Measurements from ENCODE around the gene PHC2.

The PHC2 gene

GRCh38 chr1:33350611-33351280, 80.1 kb downstream of the PHC2 start:
- DNase-seq (ENCODE audit: low read depth in 2 of 2) = no peak

GRCh38 chr1:33349778-33350610, 80.9 kb downstream of the PHC2 start:
- DNase-seq (ENCODE audit: low read depth in 2 of 2) = peak; percentile 56 to 66

GRCh38 chr1:33349081-33349759, 81.7 kb downstream of the PHC2 start:
- peak; percentile 8 to 32 for DNase-seq (ENCODE audit: low read depth in 2 of 2)

GRCh38 chr1:33348676-33349080, 82.2 kb downstream of the PHC2 start:
- DNase-seq (ENCODE audit: low read depth in 2 of 2) = peak; percentile 5 to 32

- DNase-seq (ENCODE audit: low read depth in 2 of 2) = no peak
Measured at GRCh38 chr1:33348194-33348593, 82.7 kb downstream of the PHC2 start.

GRCh38 chr1:33347650-33347992, 83.3 kb downstream of the PHC2 start:
- no peak for DNase-seq (ENCODE audit: low read depth in 2 of 2)

- DNase-seq (ENCODE audit: low read depth in 2 of 2) = no peak
Measured at GRCh38 chr1:33346927-33347649, 83.8 kb downstream of the PHC2 start.

- DNase-seq (ENCODE audit: low read depth in 2 of 2) = no peak
Measured at GRCh38 chr1:33346533-33346926, 84.4 kb downstream of the PHC2 start.

- DNase-seq (ENCODE audit: low read depth in 2 of 2) = no peak
Measured at GRCh38 chr1:33344896-33345560, 85.9 kb downstream of the PHC2 start.

- no peak for DNase-seq (ENCODE audit: low read depth in 2 of 2)
Measured at GRCh38 chr1:33343539-33343938, 87.4 kb downstream of the PHC2 start.

GRCh38 chr1:33342041-33342723, 88.7 kb downstream of the PHC2 start:
- no peak for DNase-seq (ENCODE audit: low read depth in 2 of 2)

- no peak for DNase-seq (ENCODE audit: low read depth in 2 of 2)
Measured at GRCh38 chr1:33341190-33341589, 89.7 kb downstream of the PHC2 start.

GRCh38 chr1:33339413-33339812, 91.5 kb downstream of the PHC2 start:
- no peak for DNase-seq (ENCODE audit: low read depth in 2 of 2)

- no peak for DNase-seq (ENCODE audit: low read depth in 2 of 2)
Measured at GRCh38 chr1:33338440-33339211, 92.3 kb downstream of the PHC2 start.

- DNase-seq (ENCODE audit: low read depth in 2 of 2) = no peak
Measured at GRCh38 chr1:33338048-33338439, 92.9 kb downstream of the PHC2 start.

GRCh38 chr1:33337441-33337840, 93.5 kb downstream of the PHC2 start:
- DNase-seq (ENCODE audit: low read depth in 2 of 2) = no peak

GRCh38 chr1:33336580-33336979, 94.3 kb downstream of the PHC2 start:
- no peak for DNase-seq (ENCODE audit: low read depth in 2 of 2)

GRCh38 chr1:33335020-33335419, 95.9 kb downstream of the PHC2 start:
- DNase-seq (ENCODE audit: low read depth in 2 of 2) = no peak

GRCh38 chr1:33334081-33334552, 96.8 kb downstream of the PHC2 start:
- DNase-seq (ENCODE audit: low read depth in 2 of 2) = no peak

- no peak for DNase-seq (ENCODE audit: low read depth in 2 of 2)
Measured at GRCh38 chr1:33332881-33333280, 98.0 kb downstream of the PHC2 start.
